ENCODE data around the gene CXCR6. TPM values are rescaled to one million over a fixed set of nuclear protein-coding genes. Genes with fewer than 3 reads are reported as not detected.
A peak's percentile ranks its signal among the peaks of the same experiment; 100 is the strongest.

CXCR6 gene
- total RNA-seq, 1 donor from 2014 or later, result 0.96 TPM

DNA sequence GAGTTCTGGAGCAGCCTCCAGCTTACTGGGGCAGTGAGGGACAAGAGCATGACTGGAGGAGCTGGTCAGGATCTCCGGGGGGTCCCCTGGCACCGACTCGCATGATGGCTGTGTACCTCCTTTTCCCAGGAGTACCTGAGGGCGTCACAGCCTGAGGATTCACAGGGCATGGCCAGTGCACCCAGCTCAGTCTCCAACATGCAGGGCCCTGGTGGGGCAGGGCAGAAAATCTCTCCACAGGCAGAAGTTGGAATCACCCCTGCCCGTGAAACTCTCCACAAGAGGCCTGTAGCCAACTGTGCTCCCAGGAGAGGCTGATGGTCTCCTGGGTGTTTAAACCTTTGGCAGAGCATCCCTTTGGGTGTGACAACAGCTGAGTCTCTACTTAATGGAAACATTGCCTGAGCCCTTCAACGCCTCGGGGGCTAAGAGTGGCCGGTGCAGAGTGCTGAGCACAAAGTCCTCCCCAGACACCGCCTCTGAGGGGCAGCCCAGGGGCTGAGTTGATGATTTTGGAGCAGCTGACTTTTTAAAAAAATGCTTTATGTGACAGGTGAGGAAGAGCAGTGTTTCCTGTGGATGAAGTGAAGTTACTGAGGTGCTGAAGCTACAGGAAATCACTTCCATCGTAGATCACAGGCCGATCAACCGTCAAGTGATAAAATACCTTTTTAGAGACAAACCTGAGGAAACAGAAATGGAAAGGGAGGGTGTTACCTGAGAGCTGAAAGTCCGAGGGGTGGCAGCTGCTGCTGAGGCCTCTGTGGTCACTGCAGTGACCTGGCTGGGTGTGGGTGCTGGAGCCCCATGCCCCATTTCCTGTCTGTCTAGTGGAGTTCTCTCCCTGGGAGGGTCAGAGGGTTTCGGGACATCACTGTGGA, 21.9 kb upstream of the CXCR6 start:
- peak; percentile 78 for DNase-seq (ENCODE audit: low spot score)

DNA sequence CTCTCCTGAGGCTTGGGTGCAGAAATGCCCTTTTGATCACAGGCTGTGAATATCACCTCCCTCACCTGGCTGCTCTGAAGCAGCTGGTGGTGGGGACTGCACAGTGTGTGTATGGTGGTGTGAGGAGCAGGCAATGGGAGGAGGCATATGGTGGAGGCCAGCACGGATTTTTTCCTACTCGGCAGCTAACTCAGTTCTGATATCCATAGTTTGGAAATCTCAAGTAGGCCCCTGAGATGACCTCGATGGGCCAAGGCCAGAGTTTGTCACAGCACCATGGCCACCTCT, 21.3 kb upstream of the CXCR6 start:
- peak; percentile 65 for DNase-seq (ENCODE audit: low spot score)

DNA sequence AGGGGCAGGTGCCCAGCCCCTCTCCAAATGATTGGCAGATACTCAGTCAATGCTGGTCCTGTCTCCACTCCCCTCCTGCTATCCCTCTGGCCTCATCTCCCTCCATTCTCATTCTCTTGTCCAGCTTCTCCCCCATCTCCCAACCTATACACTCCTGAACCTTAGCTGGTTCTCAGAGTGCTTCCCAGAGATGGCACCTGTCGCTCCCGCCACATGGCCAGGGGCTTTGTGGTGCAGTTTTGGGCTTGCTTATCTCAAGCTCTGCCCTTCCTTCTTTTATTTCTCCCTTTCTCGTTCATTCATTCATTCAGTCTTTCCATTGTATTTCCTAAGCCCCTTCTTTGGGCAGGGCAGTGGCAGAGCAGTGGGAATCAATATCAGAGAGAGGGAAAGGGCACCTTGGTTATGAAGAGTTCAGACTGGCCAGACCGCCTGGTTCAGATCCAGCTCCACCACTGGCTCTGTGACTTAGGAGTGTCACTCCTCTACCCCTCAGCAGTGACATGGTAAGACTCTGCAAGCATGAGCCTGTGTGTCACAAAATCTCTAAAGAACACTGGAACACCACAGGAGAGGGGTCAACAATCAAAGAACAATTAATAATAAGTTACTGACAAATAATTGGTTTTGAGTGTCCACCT, 20.2 kb upstream of the CXCR6 start:
- peak; percentile 20 for DNase-seq (ENCODE audit: low spot score)

DNA sequence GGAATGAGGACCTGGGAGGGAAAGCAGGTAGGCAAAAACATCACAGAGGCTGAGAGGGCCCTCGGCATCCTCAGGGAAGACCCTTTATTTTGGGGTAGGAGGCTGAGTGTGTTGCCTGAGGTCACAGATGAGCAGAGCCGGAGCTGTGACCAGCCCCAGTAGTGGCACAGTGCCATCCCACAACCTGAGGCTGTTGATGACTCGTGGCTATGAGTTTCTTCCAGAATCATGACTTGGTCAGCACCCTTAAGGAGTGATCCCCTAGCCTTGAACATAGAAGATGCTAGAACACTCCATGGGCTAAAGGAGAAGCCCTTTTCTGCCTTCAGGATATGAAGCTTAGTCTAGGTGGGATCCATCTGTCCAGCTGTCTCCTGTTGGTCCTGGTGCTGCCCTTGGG, 19.5 kb upstream of the CXCR6 start:
- no peak for DNase-seq (ENCODE audit: low spot score)

DNA sequence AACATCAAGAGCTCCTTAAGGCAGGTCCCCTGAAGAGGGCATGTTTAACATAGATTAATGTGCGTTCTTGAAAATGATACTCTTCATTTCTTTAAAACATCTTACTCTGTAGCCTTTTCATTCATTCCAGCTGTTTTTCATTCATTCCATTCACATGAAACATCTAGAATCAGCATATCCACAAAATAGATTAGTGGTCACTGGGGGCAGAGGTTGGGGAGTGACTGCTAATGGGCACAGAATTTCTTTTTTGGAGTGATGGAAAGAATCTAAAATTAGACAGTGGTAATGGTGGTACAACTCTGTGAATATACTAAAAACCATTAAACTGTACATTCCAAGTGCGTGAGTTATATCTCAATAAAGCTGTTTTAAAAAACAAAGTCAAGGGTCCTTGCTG, 15.4 kb upstream of the CXCR6 start:
- DNase-seq (ENCODE audit: low spot score), result no peak

DNA sequence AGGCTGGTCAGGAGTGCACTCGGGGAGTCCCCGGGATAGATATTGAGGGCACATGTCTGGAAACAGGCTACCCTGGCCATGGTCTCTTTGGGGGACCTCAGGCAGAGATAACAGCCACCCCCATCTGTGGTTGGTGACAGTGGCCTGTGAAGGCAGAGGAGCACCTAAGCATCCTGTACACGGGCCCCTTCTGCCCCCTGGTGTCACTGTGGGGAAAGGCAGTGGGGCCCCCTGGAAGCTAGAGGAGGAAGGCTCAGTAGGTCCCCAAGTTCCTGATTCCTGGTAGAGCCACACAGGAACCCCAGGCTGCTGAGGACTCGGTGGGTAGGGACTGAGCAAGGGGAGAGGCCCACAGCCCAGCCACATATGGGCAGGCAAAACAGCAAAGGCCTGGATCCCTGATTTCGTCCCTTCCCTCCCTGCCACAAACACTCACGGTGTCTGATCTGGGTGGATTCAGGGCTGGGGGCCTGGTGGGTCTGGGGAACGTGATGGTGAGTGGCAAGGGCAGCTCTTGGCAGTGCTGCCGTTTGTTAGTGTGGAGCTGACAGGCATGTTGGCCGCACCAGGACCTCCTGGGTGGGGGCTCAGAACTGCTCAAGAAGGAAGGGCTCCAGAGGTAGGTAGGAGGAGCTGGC, 14.1 kb upstream of the CXCR6 start:
- peak; percentile 87 for DNase-seq (ENCODE audit: low spot score)

DNA sequence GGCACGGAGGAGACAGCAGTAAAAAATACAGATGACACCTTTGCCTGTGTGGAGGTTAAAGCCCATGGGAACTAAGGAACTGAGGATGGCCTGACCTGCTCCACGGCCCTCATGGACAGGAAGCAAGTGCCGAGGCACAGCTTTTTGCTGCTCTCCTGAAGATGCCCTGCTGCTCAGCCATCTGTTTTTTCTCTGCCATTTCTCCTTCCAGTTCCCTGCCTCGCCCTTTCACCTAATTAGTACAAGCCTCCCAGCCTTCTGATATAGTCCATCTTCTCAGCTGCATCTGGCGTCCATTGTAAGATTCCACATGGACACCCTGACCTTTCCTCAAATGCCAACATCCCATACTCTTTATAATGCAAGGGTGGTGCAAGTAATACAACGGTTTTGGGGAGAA, 11.8 kb upstream of the CXCR6 start:
- peak; percentile 16 for DNase-seq (ENCODE audit: low spot score)

DNA sequence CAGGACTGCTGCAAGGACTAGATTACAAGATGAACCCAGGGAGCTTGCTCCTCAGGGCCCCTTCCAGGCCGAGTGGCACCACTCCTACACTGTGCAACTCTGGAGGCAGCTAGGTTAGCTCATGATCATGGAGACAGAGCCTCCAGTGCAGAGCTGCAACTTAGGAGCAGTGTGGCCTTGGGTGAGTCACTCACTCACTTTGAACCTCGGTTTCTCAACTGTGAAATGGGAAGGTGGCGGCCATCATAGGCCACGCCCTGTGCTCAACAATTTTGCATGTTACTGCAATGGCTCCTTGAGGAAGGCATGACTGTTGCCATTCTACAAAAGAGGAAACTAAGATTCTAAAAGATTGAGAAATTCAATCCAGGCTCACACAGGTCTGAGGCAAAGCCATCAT, 11.2 kb upstream of the CXCR6 start:
- DNase-seq (ENCODE audit: low spot score), result peak; percentile 37

DNA sequence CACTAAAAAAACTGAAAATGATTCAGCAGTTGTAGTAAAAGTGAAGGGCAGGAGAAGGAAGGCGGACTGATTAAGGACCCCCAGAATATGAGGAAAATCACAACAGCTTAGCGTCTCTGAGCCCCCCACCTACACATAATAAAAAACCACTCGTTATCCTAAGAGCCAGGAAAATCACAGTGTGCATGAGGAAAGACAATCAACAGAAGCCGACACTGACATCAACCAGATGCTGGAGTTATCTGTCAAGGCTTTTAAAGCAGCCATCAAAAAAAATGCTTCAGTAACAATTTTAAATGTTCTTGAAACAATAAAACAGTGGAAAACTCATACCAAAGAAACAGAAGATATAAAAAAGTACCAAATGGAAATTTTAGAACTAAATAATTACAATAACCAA, 9.7 kb upstream of the CXCR6 start:
- DNase-seq (ENCODE audit: low spot score), result no peak

DNA sequence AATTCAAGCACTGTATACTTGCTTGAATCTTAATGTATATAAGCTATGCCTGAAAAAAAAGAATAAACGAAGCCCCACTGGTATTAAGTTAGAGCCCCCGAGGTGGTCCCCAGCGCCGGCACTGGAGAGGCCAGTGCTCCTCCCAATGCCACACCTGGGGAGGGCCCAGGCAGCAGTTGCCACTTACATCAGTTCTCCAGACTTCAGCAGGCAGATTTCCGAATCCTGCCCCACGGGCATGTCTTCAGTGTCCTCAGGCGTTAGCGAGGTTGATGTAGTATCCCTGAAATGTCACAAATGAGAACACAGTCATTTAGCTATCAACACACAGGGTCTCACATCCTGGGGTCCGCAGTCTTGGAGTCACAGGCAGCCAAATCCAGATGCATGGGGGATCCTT, 7.0 kb upstream of the CXCR6 start:
- DNase-seq (ENCODE audit: low spot score), result peak; percentile 53

DNA sequence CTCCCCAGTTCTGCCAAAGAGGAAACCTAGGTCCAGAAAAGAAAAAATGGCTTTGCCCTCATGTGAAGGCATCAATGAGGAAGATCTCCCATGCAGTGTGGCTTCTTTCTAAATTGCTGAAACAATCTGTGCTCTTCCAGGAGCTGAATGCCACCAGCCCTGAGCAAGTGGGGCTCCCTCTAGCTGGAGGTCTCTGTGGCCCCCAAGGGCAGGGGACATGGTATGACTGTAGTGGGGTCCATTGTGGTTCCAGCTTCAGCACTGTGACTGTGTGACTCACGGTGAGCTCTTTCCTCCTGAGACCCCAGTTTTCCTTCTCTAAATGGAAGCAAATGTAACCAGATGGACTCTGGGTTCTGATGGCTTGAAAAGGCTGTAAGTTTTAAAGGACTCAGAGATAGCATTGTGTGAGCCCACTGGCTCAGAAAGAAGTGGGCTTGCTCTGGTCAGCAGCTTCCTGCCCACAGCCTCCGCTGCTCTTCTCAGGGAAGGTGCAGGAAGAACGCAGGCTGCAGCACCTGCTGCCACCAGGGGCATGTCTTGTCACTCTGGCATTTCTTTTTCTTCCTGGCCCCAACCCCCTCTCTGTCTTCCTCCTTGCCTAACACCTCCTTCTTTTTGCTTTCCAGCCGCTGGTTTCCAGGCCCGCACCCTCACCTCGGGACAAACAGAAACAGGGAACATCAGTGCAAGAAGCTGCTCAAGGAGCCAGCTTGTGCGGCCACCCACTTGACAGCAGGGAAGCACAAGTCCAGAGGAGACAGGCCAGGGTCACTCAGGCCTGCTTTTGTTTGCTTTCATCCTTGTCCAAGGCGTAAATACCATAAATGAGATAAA, 5.8 kb upstream of the CXCR6 start:
- peak; percentile 39 for DNase-seq (ENCODE audit: low spot score)

DNA sequence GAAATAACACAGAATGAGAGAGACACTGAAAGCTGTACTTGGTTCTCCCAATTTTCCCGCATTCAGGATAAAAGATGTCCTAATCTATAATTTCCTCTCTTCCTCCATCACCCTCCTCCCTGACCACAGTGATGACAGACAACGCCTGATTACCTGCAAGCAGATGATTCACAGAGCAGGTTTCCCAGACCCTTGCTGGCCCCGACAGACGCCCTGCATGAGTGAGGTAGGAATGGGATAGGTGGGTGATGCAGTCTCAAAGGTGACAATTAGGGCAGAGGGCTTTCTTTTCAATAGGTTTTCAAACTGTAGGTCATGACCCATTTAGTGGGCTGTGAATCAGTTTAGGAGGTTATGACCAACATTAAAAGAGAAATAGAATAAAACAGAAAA, 5.2 kb upstream of the CXCR6 start:
- peak; percentile 39 for DNase-seq (ENCODE audit: low spot score)

DNA sequence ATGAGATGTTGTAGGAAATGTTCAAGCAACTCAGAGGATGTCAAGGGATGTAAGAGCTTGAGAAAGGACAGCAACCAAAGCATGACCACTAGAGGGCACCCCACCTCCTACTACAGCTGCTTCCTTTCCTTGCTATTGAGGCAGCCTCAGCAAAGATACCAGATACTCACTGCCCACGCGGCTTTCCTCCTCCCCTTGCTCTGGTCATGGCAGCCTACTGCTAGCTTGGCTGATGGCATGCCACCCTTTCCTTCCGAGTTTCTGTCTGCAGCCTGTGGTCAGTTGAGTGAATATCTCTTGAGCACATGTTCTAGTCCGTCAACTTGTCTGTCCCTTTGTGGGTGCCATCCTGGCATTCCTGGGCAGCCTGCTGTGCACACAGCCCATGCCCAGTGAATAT, 4.4 kb upstream of the CXCR6 start:
- peak; percentile 89 for DNase-seq (ENCODE audit: low spot score)

DNA sequence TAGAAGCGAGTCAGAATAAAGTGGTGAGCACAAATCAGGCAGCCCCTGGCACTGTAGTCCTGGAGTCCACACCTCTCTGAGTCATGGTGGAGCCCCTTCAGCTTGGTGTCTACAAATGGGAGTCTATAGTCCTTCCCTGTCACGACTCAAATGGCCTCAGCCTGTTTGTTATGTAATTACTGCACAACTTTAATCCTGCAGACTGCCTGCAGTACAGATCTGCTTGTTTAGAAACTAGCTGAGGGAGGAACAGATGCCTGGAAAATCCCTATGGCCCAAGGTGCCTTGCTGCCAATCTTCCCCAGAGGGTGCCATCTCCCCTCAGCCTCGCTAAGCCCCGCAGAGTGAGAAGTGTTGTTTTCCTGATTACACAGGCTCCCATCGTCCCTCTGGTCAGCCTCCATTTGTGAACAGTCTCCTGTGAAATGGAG, 3.9 kb upstream of the CXCR6 start:
- peak; percentile 55 for DNase-seq (ENCODE audit: low spot score)

DNA sequence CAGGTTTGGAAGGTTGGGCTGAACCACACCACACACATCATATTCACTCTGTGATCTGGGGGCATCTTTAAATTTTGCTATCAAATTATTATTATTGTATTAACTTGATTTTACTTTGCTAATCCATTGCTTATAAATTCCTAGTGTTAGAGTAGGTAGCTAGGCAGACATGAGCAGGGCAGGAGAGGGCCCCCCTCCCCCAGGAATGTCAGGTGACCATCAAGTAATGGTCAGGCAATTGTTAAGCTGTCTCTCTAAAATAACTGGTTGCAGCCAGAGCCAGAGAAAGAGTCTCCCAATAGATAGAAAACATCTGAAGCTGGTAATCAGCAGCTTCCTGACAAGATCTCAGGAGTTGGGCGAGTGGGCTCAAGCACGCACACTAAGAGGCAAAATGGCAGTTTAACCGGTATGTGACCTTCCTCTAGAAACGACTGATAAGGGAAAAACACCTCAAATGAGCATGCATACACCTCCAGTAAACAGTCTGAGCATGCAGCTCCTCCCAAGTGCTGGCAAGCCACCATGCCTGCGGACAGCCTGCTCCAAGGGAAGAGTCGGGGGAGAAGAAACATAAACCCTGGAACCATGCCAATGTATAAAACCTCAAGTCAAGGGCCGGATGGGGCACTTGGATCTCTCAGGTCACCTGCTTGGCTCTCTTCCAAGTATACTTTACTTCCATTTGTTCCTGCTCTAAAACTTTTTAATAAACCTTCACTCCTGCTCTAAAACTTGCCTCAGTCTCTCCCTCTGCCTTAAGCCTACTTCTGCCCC, 3.1 kb upstream of the CXCR6 start:
- DNase-seq (ENCODE audit: low spot score), result peak; percentile 67

DNA sequence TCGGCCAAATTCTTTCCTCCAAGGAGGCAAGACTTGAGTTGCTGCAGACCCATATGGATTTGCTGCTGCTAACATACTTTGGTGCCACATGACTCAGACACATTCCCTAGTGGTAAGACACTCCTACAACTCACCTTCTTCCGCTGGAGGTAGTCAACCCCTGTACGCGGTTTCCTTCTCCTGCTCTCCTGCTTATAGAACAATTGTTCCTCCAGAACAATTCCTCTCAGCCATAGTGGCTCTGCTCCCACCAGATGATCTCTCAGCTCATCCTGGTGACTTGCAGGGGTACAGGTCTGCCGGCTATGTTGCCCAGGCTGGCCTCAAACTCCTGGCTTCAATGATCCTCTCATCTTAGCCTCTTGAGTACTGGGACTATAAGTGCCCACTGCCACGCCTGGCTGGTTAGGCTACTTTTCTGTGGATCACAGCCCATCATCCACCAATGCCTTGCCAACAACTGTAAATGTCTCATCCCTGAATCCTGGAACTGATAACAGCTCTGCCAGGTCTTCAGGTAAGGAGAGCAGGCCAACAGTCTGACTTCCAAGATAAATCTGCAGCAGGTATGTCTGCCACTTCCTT, 2.4 kb upstream of the CXCR6 start:
- no peak for DNase-seq (ENCODE audit: low spot score)

DNA sequence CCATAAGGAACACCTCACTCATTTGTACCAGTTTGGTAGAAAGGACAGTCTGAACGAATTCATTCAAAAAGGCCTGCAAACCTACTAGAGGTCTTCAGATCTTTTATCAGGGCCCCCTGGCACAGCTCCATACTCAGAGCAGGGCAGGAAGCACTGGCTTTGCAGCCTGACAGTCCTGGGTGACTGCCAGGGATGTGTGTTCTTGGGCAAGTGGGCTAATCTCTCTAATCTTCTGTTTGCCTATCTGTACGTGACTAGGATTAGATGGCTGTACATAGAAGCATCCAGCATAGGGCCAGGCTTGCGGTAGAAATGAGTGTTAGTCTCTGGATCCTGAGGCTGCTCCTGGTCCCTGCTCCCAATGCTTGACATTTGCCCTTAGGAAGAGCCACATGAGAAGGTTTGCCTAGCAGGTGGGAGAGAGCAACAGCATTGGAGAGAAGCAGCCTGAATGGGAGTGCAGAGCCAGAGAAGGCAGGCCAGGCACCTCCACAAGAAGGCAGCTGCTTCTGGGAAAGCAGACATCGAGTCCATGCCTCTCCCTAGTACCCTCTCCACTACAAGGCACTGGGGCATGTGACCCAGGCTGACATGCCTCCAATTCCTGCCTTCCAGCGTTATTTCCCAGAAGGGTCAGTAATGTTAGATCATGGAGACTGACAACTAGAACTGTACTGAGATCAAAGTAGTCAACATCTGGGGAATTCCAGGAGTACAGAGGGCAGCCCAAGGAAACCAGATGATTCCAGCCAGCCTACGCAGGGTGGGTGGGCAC, 1.0 kb upstream of the CXCR6 start:
- DNase-seq (ENCODE audit: low spot score), result peak; percentile 41

DNA sequence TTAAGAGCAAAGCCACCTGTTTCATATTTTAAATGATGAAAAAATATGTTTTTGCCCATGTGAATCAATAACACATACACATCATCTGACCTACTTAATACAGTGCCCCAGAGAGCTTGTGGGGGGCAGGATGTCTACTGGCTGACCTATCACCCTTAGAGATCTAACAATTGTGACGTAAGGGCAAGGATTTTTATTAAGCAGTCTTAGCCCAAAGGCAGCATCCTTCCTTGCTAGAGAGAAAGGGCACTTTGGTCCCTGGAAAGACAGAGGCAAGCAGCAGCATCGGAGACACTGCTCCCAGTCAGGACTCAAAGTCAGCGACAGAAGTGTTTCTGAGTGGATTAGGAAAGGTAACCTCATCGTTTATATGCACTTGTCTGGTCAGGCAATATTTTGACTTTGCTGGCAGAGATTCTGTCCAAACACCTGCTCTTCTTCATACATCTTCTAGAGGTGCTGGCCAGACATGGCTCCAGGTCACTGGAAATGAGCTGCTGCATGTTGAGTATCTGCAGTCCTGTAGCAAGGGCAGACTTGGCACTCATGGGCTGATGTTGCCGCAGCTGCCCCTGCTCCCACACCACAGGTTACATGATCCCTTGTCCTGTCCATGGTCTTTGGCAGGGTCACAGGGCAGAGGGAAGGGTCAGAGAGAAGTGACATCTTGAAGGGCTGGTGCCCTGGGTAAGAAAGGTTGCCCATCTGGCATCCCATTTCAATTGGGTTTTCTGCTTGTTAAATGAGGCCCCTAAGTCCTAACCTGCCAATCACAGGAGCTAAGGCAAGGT, 1.8 kb downstream of the CXCR6 start:
- peak; percentile 81 for DNase-seq (ENCODE audit: low spot score)

DNA sequence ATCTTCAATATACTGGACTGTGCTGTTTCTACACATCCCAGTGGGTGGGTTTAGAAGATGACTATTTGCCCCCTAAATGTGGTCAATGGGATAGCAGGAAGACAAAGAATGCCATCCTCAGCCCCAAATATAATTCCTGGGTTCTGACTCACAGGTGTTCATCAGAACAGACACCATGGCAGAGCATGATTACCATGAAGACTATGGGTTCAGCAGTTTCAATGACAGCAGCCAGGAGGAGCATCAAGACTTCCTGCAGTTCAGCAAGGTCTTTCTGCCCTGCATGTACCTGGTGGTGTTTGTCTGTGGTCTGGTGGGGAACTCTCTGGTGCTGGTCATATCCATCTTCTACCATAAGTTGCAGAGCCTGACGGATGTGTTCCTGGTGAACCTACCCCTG, 3.0 kb downstream of the CXCR6 start:
- DNase-seq (ENCODE audit: low spot score), result no peak
